HG03025 (cell line): ENCODE data around the gene REPS1.

Experiments used
- ATAC-seq: cut with Tn5 transposase; IDR thresholded peaks from one replicate; pipeline ENCODE4 v1.9.1; 2021; ENCODE audit warnings: mild to moderate bottlenecking, moderate library complexity; ENCODE audit not compliant: unreplicated experiment, low FRiP score

The REPS1 gene

GRCh38 chr6:138865480-138866109, 122.5 kb downstream of the REPS1 start:
- ATAC-seq: no peak

- ATAC-seq: no peak
Measured at GRCh38 chr6:138864343-138864890, 123.6 kb downstream of the REPS1 start.

GRCh38 chr6:138863321-138863720, 124.7 kb downstream of the REPS1 start:
- ATAC-seq: no peak

GRCh38 chr6:138862456-138862855, 125.6 kb downstream of the REPS1 start:
- ATAC-seq: no peak

GRCh38 chr6:138857775-138858174, 130.3 kb downstream of the REPS1 start:
- no peak for ATAC-seq

GRCh38 chr6:138856654-138857053, 131.4 kb downstream of the REPS1 start:
- ATAC-seq: no peak
